GM12891 (cell line): ENCODE data around the gene ZNF821.

Experiments used
- POLR2A ChIP-seq: IDR thresholded peaks from 2 replicates; pipeline ENCODE4 v1.6.1; 2011; ENCODE audit warnings: low read depth, low read length, control low read depth
- POLR2AphosphoS5 ChIP-seq: IDR thresholded peaks from 2 replicates; pipeline ENCODE4 v1.6.1; 2011; ENCODE audit warnings: low read depth, low read length, control low read depth

GRCh38 chr16:71917900-71918299 lies 33.9 kb upstream of the ZNF821 start:
- TF ChIP-seq POLR2AphosphoS5 (no peak), POLR2A (no peak)
